HL-60/S4 treated with phorbol 12-myristate 13-acetate at 8.2 ng/mL for 4 days and 3 days (cell line): ENCODE measurements around the gene NR1D2.

Experiments used
- in situ Hi-C: fragments of 300-500 bp; cut with MboI; formaldehyde crosslinking; loops from 2 replicates; pipeline ENCODE4 v1.15.0; 2022; ENCODE audit warnings: low sequenced_read_pairs

Gene NR1D2

GRCh38 chr3:23928524-23928923, 16.6 kb upstream of the NR1D2 start:
- in situ Hi-C loops: no loop called here

- in situ Hi-C loops: no loop called here
Observed at GRCh38 chr3:23931597-23931996, 13.5 kb upstream of the NR1D2 start.

- in situ Hi-C loops: no loop called here
Observed at GRCh38 chr3:23932571-23932970, 12.5 kb upstream of the NR1D2 start.

GRCh38 chr3:23934253-23934652, 10.8 kb upstream of the NR1D2 start:
- in situ Hi-C loops: no loop called here

- in situ Hi-C loops: no loop called here
Observed at GRCh38 chr3:23937296-23937695, 7.8 kb upstream of the NR1D2 start.

- in situ Hi-C loops: no loop called here
Observed at GRCh38 chr3:23938688-23939087, 6.4 kb upstream of the NR1D2 start.

- in situ Hi-C loops: no loop called here
Observed at GRCh38 chr3:23940775-23941174, 4.3 kb upstream of the NR1D2 start.

GRCh38 chr3:23941440-23941839, 3.6 kb upstream of the NR1D2 start:
- in situ Hi-C loops: no loop called here

GRCh38 chr3:23942546-23942945, 2.5 kb upstream of the NR1D2 start:
- in situ Hi-C loops: no loop called here

GRCh38 chr3:23944007-23944783, 891 bp upstream of the NR1D2 start:
- in situ Hi-C loops: no loop called here

- in situ Hi-C loops: no loop called here
Observed at GRCh38 chr3:23945663-23945912, 502 bp downstream of the NR1D2 start.

GRCh38 chr3:23945913-23946687, 1.0 kb downstream of the NR1D2 start:
- in situ Hi-C loops: no loop called here

- in situ Hi-C loops: no loop called here
Observed at GRCh38 chr3:23948761-23949160, 3.7 kb downstream of the NR1D2 start.

GRCh38 chr3:23949784-23950183, 4.7 kb downstream of the NR1D2 start:
- in situ Hi-C loops: no loop called here

GRCh38 chr3:23950293-23950692, 5.2 kb downstream of the NR1D2 start:
- in situ Hi-C loops: no loop called here

- in situ Hi-C loops: no loop called here
Observed at GRCh38 chr3:23952646-23953045, 7.6 kb downstream of the NR1D2 start.

- in situ Hi-C loops: no loop called here
Observed at GRCh38 chr3:23953523-23953922, 8.4 kb downstream of the NR1D2 start.

GRCh38 chr3:23954144-23954543, 9.1 kb downstream of the NR1D2 start:
- in situ Hi-C loops: no loop called here

GRCh38 chr3:23956701-23957100, 11.6 kb downstream of the NR1D2 start:
- in situ Hi-C loops: no loop called here

- in situ Hi-C loops: no loop called here
Observed at GRCh38 chr3:23959135-23959900, 14.2 kb downstream of the NR1D2 start.

GRCh38 chr3:23960649-23961048, 15.6 kb downstream of the NR1D2 start:
- in situ Hi-C loops: no loop called here

- in situ Hi-C loops: no loop called here
Observed at GRCh38 chr3:23961066-23961465, 16.0 kb downstream of the NR1D2 start.
